GM21390 (cell line): Measurements from ENCODE around the gene KCNK5.

ENCODE experiments used
- ATAC-seq: cut with Tn5 transposase; IDR thresholded peaks from one replicate; pipeline ENCODE4 v1.9.1; 2021; ENCODE audit not compliant: unreplicated experiment

Gene KCNK5

GRCh38 chr6:39243809-39244208 is 14.5 kb upstream of the KCNK5 start:
- ATAC-seq: no peak

GRCh38 chr6:39240155-39240757 is 11.0 kb upstream of the KCNK5 start:
- ATAC-seq: no peak

GRCh38 chr6:39239527-39240154 is 10.4 kb upstream of the KCNK5 start:
- ATAC-seq: no peak

GRCh38 chr6:39236742-39237141 is 7.5 kb upstream of the KCNK5 start:
- no peak for ATAC-seq

GRCh38 chr6:39233333-39233732 is 4.1 kb upstream of the KCNK5 start:
- ATAC-seq: no peak

- no peak for ATAC-seq
Observed at GRCh38 chr6:39231521-39232243, 2.4 kb upstream of the KCNK5 start.

GRCh38 chr6:39230654-39231035 is 1.4 kb upstream of the KCNK5 start:
- ATAC-seq: no peak

- no peak for ATAC-seq
Observed at GRCh38 chr6:39228111-39228971, 934 bp downstream of the KCNK5 start.

- ATAC-seq: no peak
Observed at GRCh38 chr6:39227476-39227875, 1.8 kb downstream of the KCNK5 start.

- ATAC-seq: no peak
Observed at GRCh38 chr6:39226639-39227329, 2.5 kb downstream of the KCNK5 start.

- no peak for ATAC-seq
Observed at GRCh38 chr6:39225946-39226437, 3.3 kb downstream of the KCNK5 start.

GRCh38 chr6:39225543-39225942 is 3.7 kb downstream of the KCNK5 start:
- no peak for ATAC-seq

GRCh38 chr6:39224523-39225182 is 4.6 kb downstream of the KCNK5 start:
- no peak for ATAC-seq

GRCh38 chr6:39224011-39224410 is 5.3 kb downstream of the KCNK5 start:
- ATAC-seq: no peak

- ATAC-seq: no peak
Observed at GRCh38 chr6:39223555-39223954, 5.7 kb downstream of the KCNK5 start.

GRCh38 chr6:39223061-39223460 is 6.2 kb downstream of the KCNK5 start:
- ATAC-seq: no peak

GRCh38 chr6:39221779-39222641 is 7.3 kb downstream of the KCNK5 start:
- ATAC-seq: no peak

GRCh38 chr6:39221115-39221514 is 8.2 kb downstream of the KCNK5 start:
- ATAC-seq: no peak

GRCh38 chr6:39218868-39219567 is 10.3 kb downstream of the KCNK5 start:
- no peak for ATAC-seq
